Activated naive CD4-positive, alpha-beta T cell treated with anti-CD3 and anti-CD28 coated beads, Interleukin-2, amount 50 U/mL, for 16 hours (primary cell): ENCODE data around the gene SP7.
"Not testable (repeated sequence)": the region's sequence is repeated elsewhere in the genome, so short reads cannot be mapped to it uniquely, and the experiment has no call there.

ENCODE experiments used
- DNase-seq: peaks from one replicate; pipeline ENCODE4 v3.0.0-alpha.2; 2020

SP7 gene

DNA sequence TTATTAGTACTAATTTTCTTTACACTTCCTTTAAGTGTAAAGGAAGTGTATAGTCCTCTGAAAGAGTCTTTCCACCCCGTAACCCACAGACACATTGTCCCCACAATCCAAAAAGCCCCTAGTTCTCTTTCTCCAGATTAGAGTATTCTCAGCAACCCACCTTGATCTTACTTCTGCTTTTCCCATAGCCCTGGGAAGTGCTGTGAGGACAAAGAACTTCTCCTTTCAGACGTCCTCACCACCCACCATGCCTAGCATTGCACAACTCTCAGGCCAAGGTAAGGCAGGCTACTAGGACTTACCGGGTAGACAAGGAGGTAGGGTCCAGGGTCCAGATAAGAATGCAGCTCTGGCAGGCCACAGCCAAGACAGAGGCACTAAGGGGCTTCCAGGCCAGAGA lies 22.2 kb downstream of the SP7 start:
- no peak for DNase-seq

DNA sequence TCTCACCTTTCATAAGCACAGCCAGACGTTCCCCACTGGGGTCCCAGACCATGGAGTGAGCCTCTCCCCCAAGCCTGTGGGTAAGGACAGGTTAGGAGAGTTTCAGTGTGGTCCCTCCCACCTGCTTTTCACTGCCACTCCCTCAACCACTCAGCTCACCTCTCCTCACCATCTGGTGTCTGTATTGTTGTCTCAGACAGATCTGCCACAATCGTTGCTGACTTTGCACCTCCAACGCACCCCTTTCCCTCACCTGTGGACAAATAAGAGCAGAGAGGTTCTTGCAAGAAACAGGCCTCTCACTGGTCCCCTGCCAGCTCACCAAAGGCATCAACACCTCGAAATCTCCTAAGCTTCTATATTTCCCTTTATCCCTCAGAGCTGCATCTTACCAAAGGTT lies 27.9 kb downstream of the SP7 start:
- DNase-seq = no peak

DNA sequence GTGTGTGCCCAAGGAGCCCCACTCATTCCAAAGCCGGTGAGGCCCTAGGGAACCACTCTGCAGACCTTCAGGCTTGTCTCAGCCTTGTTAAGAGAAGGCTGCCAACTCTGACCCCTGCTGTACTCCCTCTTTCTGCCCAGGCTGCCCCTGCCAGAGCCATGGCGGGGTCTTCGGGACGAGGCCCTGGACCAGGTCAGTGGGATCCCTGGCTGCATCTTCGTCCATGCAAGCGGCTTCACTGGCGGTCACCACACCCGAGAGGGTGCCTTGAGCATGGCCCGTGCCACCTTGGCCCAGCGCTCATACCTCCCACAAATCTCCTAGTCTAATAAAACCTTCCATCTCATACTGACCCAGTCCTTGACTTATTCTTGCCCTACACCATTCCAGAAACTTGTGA lies 29.3 kb downstream of the SP7 start:
- no peak for DNase-seq

DNA sequence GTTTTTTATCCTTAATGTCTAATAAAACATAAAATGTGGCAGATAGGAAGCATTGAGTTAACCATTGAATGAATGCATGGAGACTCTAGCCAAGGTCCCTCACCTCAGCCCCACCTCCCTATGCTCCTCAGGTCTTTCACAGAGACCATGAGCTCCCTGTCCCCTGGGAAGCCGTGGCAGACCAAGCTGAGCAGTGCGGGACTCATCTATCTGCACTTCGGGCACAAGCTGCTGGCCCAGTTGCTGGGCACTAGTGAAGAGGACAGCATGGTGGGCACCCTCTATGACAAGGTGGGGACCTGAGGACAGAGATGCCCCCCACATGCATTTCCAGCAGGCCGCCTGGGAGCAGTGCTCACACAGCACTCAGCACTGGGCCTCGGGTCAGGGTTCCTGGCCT lies 33.3 kb downstream of the SP7 start:
- no peak for DNase-seq

DNA sequence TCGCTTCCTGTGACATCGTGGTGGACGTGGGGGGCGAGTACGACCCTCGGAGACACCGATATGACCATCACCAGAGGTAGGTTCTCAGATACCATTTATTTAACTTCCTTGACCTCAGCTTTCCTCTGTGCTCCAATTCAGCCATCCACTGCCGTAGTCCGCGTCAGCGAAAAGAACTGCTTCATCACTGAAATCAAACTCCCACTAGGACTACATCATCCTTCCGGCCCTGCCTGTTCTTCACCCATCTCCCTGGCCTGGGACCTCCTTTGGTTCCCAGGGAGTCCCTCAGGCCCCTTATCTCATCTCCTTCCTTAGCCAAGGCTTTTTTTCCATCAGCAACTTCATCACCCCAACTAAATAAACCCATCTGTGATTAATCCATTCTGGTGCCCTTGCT lies 36.0 kb downstream of the SP7 start:
- DNase-seq = no peak

DNA sequence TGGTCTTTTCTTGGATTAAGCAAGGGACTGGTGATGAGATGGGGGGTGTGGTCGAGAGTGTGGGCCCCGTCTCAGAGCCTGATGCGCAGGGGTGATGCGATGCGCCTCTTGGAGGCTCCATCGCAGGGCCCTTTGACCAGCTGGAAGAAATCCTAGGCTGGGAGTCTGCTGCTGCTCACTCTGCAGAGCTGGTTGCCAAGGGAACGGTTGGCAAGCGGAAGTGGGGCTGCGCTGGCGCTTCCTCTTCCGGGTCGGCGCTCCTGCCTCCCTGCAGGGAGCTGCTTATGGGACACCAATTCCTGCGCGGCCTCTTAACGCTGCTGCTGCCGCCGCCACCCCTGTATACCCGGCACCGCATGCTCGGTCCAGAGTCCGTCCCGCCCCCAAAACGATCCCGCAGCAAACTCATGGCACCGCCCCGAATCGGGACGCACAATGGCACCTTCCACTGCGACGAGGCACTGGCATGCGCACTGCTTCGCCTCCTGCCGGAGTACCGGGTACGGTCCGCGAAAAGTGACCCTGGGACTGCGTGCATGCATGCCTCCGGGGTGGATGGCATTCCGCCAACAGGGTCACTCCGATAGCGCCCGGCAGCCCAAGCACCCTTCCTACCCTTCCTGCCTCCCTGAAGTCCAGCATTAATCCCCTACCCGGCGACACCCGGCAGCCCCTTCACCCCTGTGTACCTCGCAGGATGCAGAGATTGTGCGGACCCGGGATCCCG lies 36.5 kb downstream of the SP7 start, which contains the start of gene MYG1:
Gene MYG1 (plus strand): TSS at position 242 of the 727 bp plus-strand sequence. CDS start 43 bp downstream, at position 285.
- DNase-seq = peak; percentile 83

DNA sequence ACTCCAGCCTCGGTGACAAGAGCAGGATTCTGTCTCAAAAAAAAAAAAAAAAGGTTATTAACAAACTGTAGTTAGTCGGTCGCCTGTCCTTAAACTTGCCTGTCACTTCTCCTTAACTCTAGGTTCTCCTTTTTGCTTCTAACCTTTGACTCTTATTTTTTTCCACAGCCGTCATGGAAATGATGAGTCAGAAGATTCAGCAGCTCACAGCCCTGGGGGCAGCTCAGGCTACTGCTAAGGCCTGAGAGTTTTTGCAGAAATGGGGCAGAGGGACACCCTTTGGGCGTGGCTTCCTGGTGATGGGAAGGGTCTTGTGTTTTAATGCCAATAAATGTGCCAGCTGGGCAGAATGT lies 37.1 kb downstream of the SP7 start:
- DNase-seq = peak; percentile 31

DNA sequence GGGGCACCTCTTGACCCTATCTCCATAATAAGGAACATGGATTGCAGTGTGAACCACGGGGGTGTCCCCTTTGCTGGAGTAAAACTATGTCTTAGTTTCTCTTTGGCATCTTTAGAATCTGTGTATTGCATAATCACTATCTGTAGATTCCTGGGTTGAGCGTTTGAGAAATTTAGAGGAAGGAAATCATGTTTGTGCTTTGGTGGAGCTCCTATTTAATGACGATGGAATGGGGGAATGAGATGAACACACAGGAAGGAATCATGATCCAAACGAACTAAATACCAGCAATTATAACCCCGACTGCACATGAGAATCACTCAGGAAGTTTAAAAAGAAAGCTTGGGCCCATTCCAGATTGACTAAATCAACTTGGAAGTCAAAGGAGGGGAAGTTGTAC lies 38.0 kb downstream of the SP7 start:
- no peak for DNase-seq

DNA sequence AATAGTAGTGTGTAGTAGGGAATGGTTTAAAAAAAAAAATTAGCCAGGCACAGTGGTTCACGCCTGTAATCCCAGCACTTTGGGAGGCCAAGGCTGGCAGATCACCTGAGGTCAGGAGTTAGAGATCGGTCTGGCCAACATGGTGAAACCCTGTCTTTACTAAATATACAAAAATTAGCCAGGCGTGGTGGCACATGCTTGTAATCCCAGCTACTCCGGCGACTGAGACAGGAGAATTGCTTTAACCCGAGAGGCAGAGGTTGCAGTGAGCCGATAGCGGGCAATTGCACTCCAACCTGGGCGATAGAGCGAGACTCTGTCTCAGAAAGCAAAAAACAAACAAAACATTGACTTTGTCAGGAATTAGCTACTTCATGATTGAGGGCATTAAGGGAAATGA lies 39.0 kb downstream of the SP7 start:
- DNase-seq = not testable (repeated sequence)

DNA sequence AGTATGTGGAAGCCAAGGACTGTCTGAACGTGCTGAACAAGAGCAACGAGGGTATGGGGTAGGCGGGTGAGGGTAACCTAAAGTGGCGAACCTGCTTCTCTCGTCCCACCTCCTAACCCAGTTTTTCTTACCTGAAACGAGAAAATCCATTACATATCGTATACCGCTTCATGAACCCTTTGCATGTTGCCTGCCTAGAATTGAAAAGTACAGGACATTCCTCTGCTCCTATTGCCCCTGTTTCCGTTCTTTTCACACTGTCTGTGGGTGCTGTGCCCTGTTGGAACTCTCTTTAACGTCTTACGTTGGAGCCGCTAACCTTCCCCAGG lies 40.3 kb downstream of the SP7 start:
- no peak for DNase-seq

DNA sequence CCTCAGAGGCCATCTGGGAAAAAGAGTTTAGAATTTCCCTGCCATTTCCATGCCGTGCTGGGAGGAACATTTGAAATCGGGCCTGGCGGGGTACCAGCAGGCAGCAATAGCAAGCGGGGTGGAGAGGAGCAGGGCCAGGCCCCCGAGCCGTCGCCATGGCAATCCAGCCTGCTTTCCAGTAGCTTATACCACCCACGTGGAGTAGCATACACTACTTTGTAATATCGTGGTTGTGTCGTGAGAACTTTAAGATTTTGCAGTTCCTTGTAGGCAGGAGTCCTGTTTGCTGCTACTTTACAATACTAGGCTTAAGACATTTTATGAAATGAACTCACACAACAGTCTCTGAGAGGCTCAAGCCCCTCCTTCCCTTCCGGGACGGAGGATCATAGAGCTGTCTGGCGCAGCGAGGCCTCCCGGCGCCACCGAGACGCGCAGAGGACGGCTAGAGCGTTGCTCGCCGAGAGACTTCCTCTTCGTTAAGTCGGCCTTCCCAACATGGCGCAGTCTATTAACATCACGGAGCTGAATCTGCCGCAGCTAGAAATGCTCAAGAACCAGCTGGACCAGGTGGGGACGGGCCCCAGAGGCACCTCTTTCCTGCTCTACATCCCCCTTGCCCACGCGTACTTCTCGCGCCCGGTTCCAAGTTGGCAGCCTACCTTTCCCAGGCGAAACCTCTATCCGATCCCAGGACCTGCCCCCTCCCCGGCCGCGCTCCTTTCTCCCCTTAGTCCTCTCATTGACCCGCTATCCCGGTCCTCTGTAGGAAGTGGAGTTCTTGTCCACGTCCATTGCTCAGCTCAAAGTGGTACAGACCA lies 40.9 kb downstream of the SP7 start, which contains the start of gene PFDN5:
Gene PFDN5 (plus strand): TSS at position 473 of the 821 bp plus-strand sequence. CDS start 26 bp downstream, at position 499.
- DNase-seq = peak; percentile 87

DNA sequence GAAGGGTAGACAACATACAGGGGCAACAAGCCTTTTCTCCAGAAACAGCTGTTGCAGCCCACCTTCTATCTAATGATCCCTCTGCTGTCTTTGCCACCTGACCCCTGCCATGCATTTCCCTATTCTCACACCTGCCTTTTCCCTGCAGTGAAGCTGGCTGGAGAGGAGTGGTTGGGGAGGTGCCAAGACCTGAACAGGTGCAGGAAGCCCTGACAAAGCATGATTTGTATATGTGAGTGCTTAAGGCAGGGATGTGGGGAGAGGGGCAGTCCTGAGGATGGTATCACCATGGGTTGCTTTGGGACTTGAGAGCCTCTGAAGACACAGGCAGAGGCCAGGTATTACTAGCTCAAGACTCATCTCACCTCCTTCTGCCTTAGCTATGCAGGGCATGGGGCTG lies 43.7 kb downstream of the SP7 start:
- no peak for DNase-seq

DNA sequence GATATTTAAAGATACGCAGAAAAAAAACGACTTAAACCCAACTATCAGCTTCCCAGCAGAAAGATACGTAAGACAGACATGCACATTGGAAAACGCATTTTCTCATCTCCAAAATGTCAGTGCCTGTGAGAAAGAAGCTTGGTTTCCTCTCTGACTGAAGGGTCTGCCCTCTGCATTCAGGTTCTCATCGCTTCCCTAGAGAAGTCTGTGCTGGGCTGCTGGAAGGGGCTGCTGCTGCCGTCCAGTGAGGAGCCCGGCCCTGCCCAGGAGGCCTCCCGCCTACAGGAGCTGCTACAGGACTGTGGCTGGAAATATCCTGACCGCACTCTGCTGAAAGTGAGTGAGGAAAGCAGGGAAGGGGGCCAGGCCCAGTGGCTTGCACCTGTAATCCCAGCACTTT lies 45.5 kb downstream of the SP7 start:
- no peak for DNase-seq

DNA sequence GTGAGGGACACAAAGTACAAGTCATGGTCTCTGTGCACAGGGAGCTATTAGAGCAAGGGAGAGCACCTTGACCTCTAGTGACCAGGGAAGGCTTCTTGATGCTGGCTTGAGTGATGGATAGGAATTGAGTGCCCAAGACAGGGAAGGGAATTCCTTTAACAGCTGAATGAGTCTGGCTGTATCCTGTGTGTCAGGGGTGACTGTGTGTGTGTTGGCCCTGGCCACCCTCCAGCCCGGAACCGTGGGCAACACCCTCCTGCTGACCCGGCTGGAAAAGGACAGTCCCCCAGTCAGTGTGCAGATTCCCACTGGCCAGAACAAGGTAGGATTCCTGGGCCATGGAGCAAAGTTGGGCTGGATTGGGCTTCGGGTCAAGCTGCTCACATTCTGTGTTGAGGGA lies 46.3 kb downstream of the SP7 start:
- no peak for DNase-seq

DNA sequence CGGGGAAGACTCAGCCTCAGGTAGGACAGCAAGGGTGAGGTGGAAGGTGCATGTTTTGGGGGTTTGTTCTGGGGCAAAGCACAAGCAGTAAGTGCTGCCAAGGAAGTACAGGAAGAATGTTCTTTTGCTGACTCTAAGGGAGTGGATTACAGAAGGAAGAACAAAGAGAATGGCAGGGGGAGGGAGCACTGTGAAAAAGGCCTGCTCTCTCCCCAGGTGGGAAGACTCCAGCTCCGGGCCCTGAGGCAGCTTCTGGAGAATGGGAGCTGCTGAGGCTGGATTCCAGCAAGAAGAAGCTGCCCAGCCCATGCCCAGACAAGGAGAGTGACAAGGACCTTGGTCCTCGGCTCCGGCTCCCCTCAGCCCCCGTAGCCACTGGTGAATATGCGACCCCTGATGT lies 47.8 kb downstream of the SP7 start:
- DNase-seq = no peak

DNA sequence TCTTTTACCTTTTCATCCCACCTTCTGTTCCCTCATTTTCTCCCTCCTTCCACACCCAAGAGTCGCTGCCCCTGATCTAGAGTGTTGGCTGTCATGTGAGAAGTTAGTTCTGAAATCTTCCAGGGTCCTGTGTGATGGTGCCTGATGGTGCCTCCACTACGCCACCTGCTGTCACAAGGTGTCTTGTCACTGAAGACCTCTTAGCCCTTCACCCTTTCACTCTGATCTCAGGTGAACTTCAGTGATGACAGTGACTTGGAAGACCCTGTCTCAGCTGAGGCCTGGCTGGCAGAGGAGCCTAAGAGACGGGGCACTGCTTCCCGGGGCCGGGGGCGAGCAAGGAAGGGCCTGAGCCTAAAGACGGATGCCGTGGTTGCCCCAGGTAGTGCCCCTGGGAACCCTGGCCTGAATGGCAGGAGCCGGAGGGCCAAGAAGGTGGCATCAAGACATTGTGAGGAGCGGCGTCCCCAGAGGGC lies 48.4 kb downstream of the SP7 start:
- peak; percentile 76 for DNase-seq

DNA sequence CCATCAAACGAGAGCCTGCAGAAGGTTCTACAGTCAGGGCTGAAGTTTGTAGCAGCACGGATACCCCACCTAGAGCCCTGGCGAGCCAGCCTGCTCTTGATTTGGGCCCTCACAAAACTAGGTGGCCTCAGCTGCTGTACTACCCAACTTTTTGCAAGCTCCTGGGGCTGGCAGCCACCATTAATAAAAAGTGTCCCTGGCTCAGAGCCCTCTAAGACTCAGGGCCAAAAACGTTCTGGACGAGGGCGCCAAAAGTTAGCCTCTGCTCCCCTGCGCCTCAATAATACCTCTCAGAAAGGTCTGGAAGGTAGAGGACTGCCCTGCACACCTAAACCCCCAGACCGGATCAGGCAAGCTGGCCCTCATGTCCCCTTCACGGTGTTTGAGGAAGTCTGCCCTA lies 49.7 kb downstream of the SP7 start:
- DNase-seq = no peak

DNA sequence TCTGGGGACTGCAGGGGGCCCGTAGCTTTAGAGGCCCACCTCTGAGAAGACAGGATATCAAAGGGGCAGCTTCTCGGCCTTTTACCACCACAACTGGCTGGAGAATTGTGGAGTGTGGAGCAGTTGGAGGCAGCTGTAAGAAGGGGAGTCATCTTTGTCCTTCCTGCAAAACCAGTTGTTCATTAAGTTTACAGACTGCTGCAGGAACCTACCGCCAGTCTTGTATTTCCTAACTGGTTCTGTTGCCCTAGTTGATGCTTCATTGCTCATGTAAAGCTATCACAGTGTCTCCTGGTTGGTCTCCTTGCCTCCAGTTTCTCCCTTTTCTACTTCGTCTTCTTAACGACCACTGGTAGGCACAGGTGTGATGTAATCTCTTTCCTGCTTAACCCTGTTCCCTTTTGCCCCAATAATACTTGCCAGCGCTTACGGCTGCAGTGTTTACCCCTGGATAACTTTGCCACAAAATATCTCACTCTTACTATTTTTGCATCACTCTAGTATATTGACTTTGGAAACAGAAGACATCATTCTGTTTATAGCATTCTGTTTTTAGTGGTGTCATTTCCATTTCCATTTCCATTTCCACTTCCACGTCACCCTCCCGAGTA lies 56.2 kb downstream of the SP7 start:
- DNase-seq = no peak

DNA sequence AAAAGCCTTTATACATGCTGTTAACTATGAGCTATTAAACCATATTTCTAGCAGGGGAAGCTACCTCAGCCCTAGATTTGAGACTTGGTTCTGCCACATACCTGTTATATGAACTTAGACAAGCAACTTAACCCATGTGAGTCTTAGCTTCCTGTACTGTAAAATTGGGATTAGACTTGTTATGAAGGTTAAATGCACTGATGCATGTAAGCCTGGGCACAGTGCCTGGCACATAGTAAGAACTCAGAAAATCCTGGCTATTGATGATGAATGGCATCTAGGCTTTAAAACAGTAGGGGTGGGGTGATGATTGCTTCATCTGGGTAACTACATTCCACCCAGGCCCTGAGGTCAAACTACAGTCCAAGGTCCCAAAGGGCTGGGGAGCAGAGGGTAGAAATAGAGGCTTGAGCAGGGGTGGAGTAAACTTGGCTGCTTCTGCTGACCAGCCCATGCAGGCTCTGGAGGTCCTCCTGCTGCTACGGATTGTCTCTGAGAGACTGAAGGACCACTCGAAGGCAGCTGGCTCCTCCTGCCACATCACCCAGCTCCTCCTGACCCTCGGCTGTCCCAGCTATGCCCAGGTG lies 56.8 kb downstream of the SP7 start:
- DNase-seq = no peak

DNA sequence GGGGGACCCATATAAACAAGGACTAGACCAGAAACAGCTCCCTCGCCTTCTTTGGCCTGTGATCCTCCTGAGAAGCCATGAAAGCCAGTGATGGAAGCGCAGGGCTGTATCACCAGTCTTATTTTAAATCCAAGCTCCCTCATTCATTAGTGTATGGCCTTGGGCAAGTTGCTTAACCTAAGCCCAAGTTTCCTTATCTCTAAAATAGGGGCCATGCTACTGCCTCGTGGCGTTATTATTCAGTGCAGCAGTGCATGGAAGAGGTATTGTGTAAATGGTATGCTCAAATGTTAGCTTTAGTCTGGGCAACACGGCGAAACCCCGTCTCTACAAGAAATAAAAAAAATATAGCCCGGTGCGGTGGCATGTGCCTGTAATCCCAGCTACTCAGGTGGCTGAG lies 58.2 kb downstream of the SP7 start:
- no peak for DNase-seq
